HuH-7 (cell line): ENCODE measurements around the gene GOLGB1.

Experiments used
- DNase-seq: peaks from one replicate; pipeline ENCODE4 v3.0.0; 2011; ENCODE audit warnings: low spot score

Gene GOLGB1

GRCh38 chr3:121630355-121630754 is 119.2 kb downstream of the GOLGB1 start:
- no peak for DNase-seq

- no peak for DNase-seq
These were observed 119.9 kb downstream of the GOLGB1 start for GRCh38 chr3:121629601-121630000.

GRCh38 chr3:121627622-121628021 is 121.9 kb downstream of the GOLGB1 start:
- DNase-seq = no peak

- no peak for DNase-seq
These were observed 122.3 kb downstream of the GOLGB1 start for GRCh38 chr3:121627211-121627610.

- no peak for DNase-seq
These were observed 123.0 kb downstream of the GOLGB1 start for GRCh38 chr3:121626495-121626894.

GRCh38 chr3:121624147-121624899 is 125.2 kb downstream of the GOLGB1 start:
- no peak for DNase-seq

GRCh38 chr3:121621491-121621890 is 128.1 kb downstream of the GOLGB1 start:
- no peak for DNase-seq

- DNase-seq = no peak
These were observed 129.8 kb downstream of the GOLGB1 start for GRCh38 chr3:121619691-121620090.
